GM21717 (cell line): Measurements from ENCODE around the gene CA5A.

ENCODE experiments used
- ATAC-seq: cut with Tn5 transposase; IDR thresholded peaks from one replicate; pipeline ENCODE4 v1.9.1; 2021; ENCODE audit warnings: mild to moderate bottlenecking, moderate library complexity; ENCODE audit not compliant: unreplicated experiment

Gene CA5A

GRCh38 chr16:87854053-87854906 lies 82.0 kb downstream of the CA5A start:
- no peak for ATAC-seq

GRCh38 chr16:87853411-87854052 lies 82.8 kb downstream of the CA5A start:
- ATAC-seq = peak; percentile 51

- ATAC-seq = no peak
Measured at GRCh38 chr16:87851601-87852000, 84.7 kb downstream of the CA5A start.

- no peak for ATAC-seq
Measured at GRCh38 chr16:87851141-87851587, 85.2 kb downstream of the CA5A start.

GRCh38 chr16:87850009-87851006 lies 86.0 kb downstream of the CA5A start:
- no peak for ATAC-seq

- ATAC-seq = no peak
Measured at GRCh38 chr16:87849419-87850008, 86.8 kb downstream of the CA5A start.

GRCh38 chr16:87848676-87849345 lies 87.5 kb downstream of the CA5A start:
- no peak for ATAC-seq

GRCh38 chr16:87847785-87848675 lies 88.3 kb downstream of the CA5A start:
- no peak for ATAC-seq

- ATAC-seq = no peak
Measured at GRCh38 chr16:87847467-87847784, 88.9 kb downstream of the CA5A start.

- no peak for ATAC-seq
Measured at GRCh38 chr16:87846705-87847466, 89.4 kb downstream of the CA5A start.

GRCh38 chr16:87845807-87846619 lies 90.3 kb downstream of the CA5A start:
- ATAC-seq = no peak

- no peak for ATAC-seq
Measured at GRCh38 chr16:87845213-87845612, 91.1 kb downstream of the CA5A start.

GRCh38 chr16:87844809-87845208 lies 91.5 kb downstream of the CA5A start:
- ATAC-seq = no peak

- no peak for ATAC-seq
Measured at GRCh38 chr16:87844120-87844733, 92.1 kb downstream of the CA5A start.

GRCh38 chr16:87843678-87844105 lies 92.6 kb downstream of the CA5A start:
- no peak for ATAC-seq

GRCh38 chr16:87842209-87842869 lies 94.0 kb downstream of the CA5A start:
- no peak for ATAC-seq
